Right renal pelvis (tissue), 4 donors: ENCODE measurements around the gene ADORA2A. TPM values are rescaled to one million over a fixed set of nuclear protein-coding genes. Genes with fewer than 3 reads are reported as not detected.

ENCODE experiments used
- DNase-seq, 4 donors: peaks; one replicate each; pipeline ENCODE4 v3.0.0-alpha.2; 2013; ENCODE audit warnings: low read depth in 4 of 4, low spot score in 3 of 4, missing footprints in 1 of 4
- polyA plus RNA-seq, 4 donors: library from polyadenylated mRNA; unstranded; fragments of 120-200 nt; gene quantifications; one replicate each; pipeline ENCODE4 v1.2.1, GENCODE V29; 2013; ENCODE audit not compliant: insufficient read length in 4 of 4

ADORA2A gene
- polyA plus RNA-seq = 1 to 10 TPM; 7.6 to 9.1 (median 8.3) TPM

- no peak for DNase-seq
Observed at GRCh38 chr22:24427500-24428164, at the start of gene ADORA2A. ADORA2A (plus strand) TSS chr22:24427599; CDS start chr22:24433405, 5,806 bp downstream.

GRCh38 chr22:24379536-24379935 is 47.9 kb upstream of the ADORA2A start:
- DNase-seq = no peak

- no peak for DNase-seq
Observed at GRCh38 chr22:24380220-24380904, 47.0 kb upstream of the ADORA2A start.

- DNase-seq = no peak
Observed at GRCh38 chr22:24380905-24381230, 46.5 kb upstream of the ADORA2A start.

GRCh38 chr22:24383061-24383460 is 44.3 kb upstream of the ADORA2A start:
- no peak for DNase-seq

GRCh38 chr22:24384131-24384530 is 43.3 kb upstream of the ADORA2A start:
- no peak for DNase-seq

- DNase-seq = no peak
Observed at GRCh38 chr22:24386937-24387471, 40.4 kb upstream of the ADORA2A start.

- DNase-seq = no peak
Observed at GRCh38 chr22:24389680-24390079, 37.7 kb upstream of the ADORA2A start.

GRCh38 chr22:24390156-24390555 is 37.2 kb upstream of the ADORA2A start:
- DNase-seq = no peak

- DNase-seq = no peak
Observed at GRCh38 chr22:24390576-24390975, 36.8 kb upstream of the ADORA2A start.

- DNase-seq = no peak
Observed at GRCh38 chr22:24391836-24392217, 35.6 kb upstream of the ADORA2A start.

- no peak for DNase-seq
Observed at GRCh38 chr22:24392218-24392931, 35.0 kb upstream of the ADORA2A start.

GRCh38 chr22:24393012-24393559 is 34.3 kb upstream of the ADORA2A start:
- no peak for DNase-seq

GRCh38 chr22:24393848-24394247 is 33.6 kb upstream of the ADORA2A start:
- DNase-seq = no peak

- DNase-seq = no peak
Observed at GRCh38 chr22:24394254-24394653, 33.1 kb upstream of the ADORA2A start.

- DNase-seq = no peak
Observed at GRCh38 chr22:24398409-24398808, 29.0 kb upstream of the ADORA2A start.

- DNase-seq = no peak
Observed at GRCh38 chr22:24400034-24400725, 27.2 kb upstream of the ADORA2A start.

- DNase-seq = no peak
Observed at GRCh38 chr22:24400726-24401596, 26.4 kb upstream of the ADORA2A start.

- DNase-seq = no peak
Observed at GRCh38 chr22:24401931-24402367, 25.4 kb upstream of the ADORA2A start.
